Limb (tissue), 2 donors: Measurements from ENCODE around the gene PRPF6.

Experiments
- DNase-seq, 2 donors: peaks; one replicate each; pipeline ENCODE4 v3.0.0-alpha.2; 2016; ENCODE audit errors: extremely low spot score in 2 of 2

PRPF6 gene

GRCh38 chr20:64058536-64058935 is 77.6 kb downstream of the PRPF6 start:
- no peak for DNase-seq

GRCh38 chr20:64062276-64062595 is 81.3 kb downstream of the PRPF6 start:
- no peak for DNase-seq

GRCh38 chr20:64062596-64063388 is 81.9 kb downstream of the PRPF6 start, which contains the start of gene TCEA2:
TSS of gene TCEA2 (plus strand) at chr20:64063198. CDS start at chr20:64063313, 115 bp downstream.
- DNase-seq: peak; percentile 94 to 98

- no peak for DNase-seq
Measured at GRCh38 chr20:64063389-64064144, 82.6 kb downstream of the PRPF6 start.

- DNase-seq: no peak
Measured at GRCh38 chr20:64064145-64064698, 83.3 kb downstream of the PRPF6 start.

- DNase-seq: no peak
Measured at GRCh38 chr20:64065062-64065973, 84.4 kb downstream of the PRPF6 start.

- DNase-seq: no peak
Measured at GRCh38 chr20:64065974-64066343, 85.0 kb downstream of the PRPF6 start.

- DNase-seq: no peak
Measured at GRCh38 chr20:64067005-64067632, 86.2 kb downstream of the PRPF6 start.

- DNase-seq: no peak
Measured at GRCh38 chr20:64067733-64068307, 86.9 kb downstream of the PRPF6 start.

- DNase-seq: no peak
Measured at GRCh38 chr20:64068386-64069208, 87.7 kb downstream of the PRPF6 start.

- DNase-seq: no peak
Measured at GRCh38 chr20:64069209-64069613, 88.3 kb downstream of the PRPF6 start.

- peak in 1 of 2 donors; percentile 71 for DNase-seq
Measured at GRCh38 chr20:64069614-64070243, 88.8 kb downstream of the PRPF6 start.

- no peak for DNase-seq
Measured at GRCh38 chr20:64070244-64070993, 89.5 kb downstream of the PRPF6 start.

- no peak for DNase-seq
Measured at GRCh38 chr20:64071341-64072332, 90.7 kb downstream of the PRPF6 start.

GRCh38 chr20:64072498-64073063 is 91.6 kb downstream of the PRPF6 start:
- no peak for DNase-seq

GRCh38 chr20:64073476-64074183 is 92.7 kb downstream of the PRPF6 start:
- no peak for DNase-seq
